ENCODE measurements around the gene ANKRD13A. TPM values are rescaled to one million over a fixed set of nuclear protein-coding genes. Genes with fewer than 3 reads are reported as not detected.

The ANKRD13A gene
- total RNA-seq, 4 donors from 2014 or later: 96.1 to 189 (median 115) TPM

DNA sequence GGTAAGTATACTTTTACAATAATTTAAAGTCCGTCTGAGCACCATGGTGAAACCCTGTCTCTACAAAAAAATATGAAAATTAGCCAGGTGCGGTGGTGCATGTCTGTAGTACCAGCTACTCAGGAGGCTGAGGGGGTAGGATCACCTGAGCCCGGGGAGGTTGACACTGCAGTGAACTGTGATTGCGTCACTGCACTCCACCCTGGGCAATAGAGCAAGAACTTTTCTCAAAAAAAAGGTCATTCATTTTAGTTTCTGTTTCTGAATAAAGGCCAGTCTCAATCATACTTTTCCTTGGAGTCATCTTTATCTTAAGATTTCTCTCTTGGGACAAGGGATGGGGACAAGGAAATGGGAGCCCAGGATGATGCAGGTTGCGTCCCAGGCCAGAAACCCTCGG lies 12.9 kb downstream of the ANKRD13A start:
- Histone ChIP-seq H3K36me3 (peaks cover 0 to 37% (median 11%) of the 10 kb centered on the region in 4 donors), H3K27ac (peak overlapping the region in 2 of 4 donors; percentile 22 to 59), H3K27me3 (no peaks in the 10 kb centered on the region), H3K4me3 (no peak overlapping the region), H3K9me3 (no peaks in the 10 kb centered on the region), H3K4me1 (peaks cover 0 to 16% (median 0%) of the 10 kb centered on the region in 4 donors)
- TF ChIP-seq, protein P1, sequence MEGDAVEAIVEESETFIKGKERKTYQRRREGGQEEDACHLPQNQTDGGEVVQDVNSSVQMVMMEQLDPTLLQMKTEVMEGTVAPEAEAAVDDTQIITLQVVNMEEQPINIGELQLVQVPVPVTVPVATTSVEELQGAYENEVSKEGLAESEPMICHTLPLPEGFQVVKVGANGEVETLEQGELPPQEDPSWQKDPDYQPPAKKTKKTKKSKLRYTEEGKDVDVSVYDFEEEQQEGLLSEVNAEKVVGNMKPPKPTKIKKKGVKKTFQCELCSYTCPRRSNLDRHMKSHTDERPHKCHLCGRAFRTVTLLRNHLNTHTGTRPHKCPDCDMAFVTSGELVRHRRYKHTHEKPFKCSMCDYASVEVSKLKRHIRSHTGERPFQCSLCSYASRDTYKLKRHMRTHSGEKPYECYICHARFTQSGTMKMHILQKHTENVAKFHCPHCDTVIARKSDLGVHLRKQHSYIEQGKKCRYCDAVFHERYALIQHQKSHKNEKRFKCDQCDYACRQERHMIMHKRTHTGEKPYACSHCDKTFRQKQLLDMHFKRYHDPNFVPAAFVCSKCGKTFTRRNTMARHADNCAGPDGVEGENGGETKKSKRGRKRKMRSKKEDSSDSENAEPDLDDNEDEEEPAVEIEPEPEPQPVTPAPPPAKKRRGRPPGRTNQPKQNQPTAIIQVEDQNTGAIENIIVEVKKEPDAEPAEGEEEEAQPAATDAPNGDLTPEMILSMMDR (IDR thresholded peaks at IDR 0.05): no peak
- TF ChIP-seq POLR2AphosphoS5 (IDR thresholded peaks at IDR 0.05) (no peak), POLR2A (IDR thresholded peaks at IDR 0.05) (no peak), EP300 (IDR thresholded peaks at IDR 0.05; ENCODE audit: low read depth) (no peak)
- in situ Hi-C loops (cut with MboI; ENCODE audit: low pct_ligation_motif_present in 1 of 4, low pct_unique_long_range_greater_than_20kb in 1 of 4, low sequenced_read_pairs in 3 of 4) (no loop called here), intact Hi-C loops (cut with DNase I; ENCODE audit: low total_unique reads) (no loop called here)
- 72 to 88% methylated on average over 1 to 6 of the region's 6 CpGs for WGBS, 2 donors (ENCODE audit: low coverage in 1 of 2)
- DNase-seq: peak; percentile 65

DNA sequence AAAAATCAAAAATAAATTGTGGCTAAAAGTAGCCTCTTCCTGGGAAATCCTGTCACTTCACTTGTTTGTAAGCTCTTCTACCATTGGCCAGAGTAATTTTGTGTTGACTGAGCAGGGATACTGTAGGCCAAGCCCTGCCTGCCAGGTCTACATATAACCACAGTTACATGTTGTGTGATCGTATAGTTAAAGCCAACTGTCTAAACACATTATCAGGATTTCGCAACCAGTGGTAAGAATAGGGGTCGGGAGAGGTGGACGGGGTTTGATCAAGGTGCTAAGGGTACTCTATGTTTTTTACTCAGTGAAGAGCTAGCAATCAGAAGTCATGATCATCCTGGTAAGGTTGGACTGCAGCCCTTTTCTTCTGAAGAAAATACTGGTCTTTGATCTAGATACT lies 13.4 kb downstream of the ANKRD13A start:
- intact Hi-C loops (cut with DNase I; ENCODE audit: low total_unique reads): no loop called here
- in situ Hi-C loops (cut with MboI; ENCODE audit: low pct_ligation_motif_present in 1 of 4, low pct_unique_long_range_greater_than_20kb in 1 of 4, low sequenced_read_pairs in 3 of 4): no loop called here
- Histone ChIP-seq H3K9me3 (no peaks in the 10 kb centered on the region), H3K4me3 (no peak overlapping the region), H3K27me3 (no peaks in the 10 kb centered on the region), H3K27ac (peak overlapping the region in 2 of 4 donors; percentile 18 to 59), H3K36me3 (peaks cover 0 to 42% (median 11%) of the 10 kb centered on the region in 4 donors), H3K4me1 (peaks cover 0 to 16% (median 0%) of the 10 kb centered on the region in 4 donors)
- DNase-seq: no peak
- TF ChIP-seq POLR2AphosphoS5 (IDR thresholded peaks at IDR 0.05) (no peak), POLR2A (IDR thresholded peaks at IDR 0.05) (no peak), EP300 (IDR thresholded peaks at IDR 0.05; ENCODE audit: low read depth) (no peak)
- TF ChIP-seq, protein P1 (IDR thresholded peaks at IDR 0.05): no peak
- 75 to 93% methylated on average over 4 of the region's 4 CpGs for WGBS, 2 donors (ENCODE audit: low coverage in 1 of 2)

DNA sequence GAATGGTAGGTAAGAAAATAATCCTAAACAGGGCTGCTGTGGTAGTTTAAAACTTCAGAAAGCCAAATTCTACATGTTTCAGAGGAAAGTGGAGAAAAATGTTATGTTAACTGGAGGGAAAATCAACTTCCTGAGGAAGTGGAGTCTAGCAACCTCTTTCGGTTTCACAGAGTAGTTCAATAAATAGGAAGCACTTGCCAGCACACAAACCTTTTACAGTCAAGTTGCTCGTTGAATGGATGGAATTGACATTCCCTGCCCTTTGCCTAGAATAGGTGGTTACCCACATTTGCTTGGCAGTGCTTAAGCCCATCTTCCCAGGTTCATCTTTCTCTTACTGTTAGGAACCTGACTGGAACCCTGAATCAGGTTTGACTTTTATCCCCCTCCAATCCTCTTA lies 15.9 kb downstream of the ANKRD13A start:
- Histone ChIP-seq H3K4me1 (peaks cover 0 to 16% (median 0%) of the 10 kb centered on the region in 4 donors), H3K9me3 (no peaks in the 10 kb centered on the region), H3K36me3 (peaks cover 0 to 67% (median 21%) of the 10 kb centered on the region in 4 donors), H3K27ac (no peak overlapping the region), H3K27me3 (no peaks in the 10 kb centered on the region), H3K4me3 (no peak overlapping the region)
- no peak for TF ChIP-seq EP300 (IDR thresholded peaks at IDR 0.05; ENCODE audit: low read depth)
- TF ChIP-seq, protein P1 (IDR thresholded peaks at IDR 0.05): no peak
- no peak for TF ChIP-seq POLR2AphosphoS5 (IDR thresholded peaks at IDR 0.05)
- DNase-seq: no peak
- 37 to 46% methylated on average over 2 of the region's 2 CpGs for WGBS, 2 donors (ENCODE audit: low coverage in 1 of 2)
- in situ Hi-C loops (cut with MboI; ENCODE audit: low pct_ligation_motif_present in 1 of 4, low pct_unique_long_range_greater_than_20kb in 1 of 4, low sequenced_read_pairs in 3 of 4): no loop called here
- intact Hi-C loops (cut with DNase I; ENCODE audit: low total_unique reads): loop anchor here (5.0 kb wide), 1 partner anchor 1162 kb away; no protein-coding TSS in a partner anchor

DNA sequence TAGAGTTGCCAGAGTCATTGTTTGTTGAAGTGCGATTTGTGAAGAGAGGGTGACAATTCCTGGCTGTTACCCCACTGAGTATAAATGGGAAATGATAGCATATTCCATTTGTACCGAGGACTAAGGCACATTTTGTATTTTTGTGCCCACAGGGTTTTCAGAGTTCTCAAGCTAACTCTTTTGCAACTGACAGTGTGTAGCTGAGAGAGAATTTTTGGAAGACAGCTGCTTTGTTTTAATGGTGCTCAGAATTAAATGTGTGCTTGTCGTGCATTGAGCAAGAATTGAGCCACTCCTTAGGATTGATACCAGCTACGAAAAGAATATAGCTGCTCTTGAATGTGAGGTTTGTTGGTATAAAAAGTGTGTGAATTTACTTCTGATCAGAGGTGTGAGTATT lies 21.7 kb downstream of the ANKRD13A start:
- WGBS, 2 donors (ENCODE audit: low coverage in 1 of 2): 87 to 100% methylated on average over 1 to 4 of the region's 4 CpGs
- no peaks in the 10 kb centered on the region for H3K27me3 ChIP-seq
- no peak overlapping the region for H3K27ac ChIP-seq
- TF ChIP-seq EP300 (IDR thresholded peaks at IDR 0.05; ENCODE audit: low read depth): no peak
- no peak for TF ChIP-seq POLR2AphosphoS5 (IDR thresholded peaks at IDR 0.05)
- no peak for TF ChIP-seq POLR2A (IDR thresholded peaks at IDR 0.05)
- TF ChIP-seq, protein P1 (IDR thresholded peaks at IDR 0.05): no peak
- no peaks in the 10 kb centered on the region for H3K9me3 ChIP-seq
- intact Hi-C loops (cut with DNase I; ENCODE audit: low total_unique reads) (no loop called here), in situ Hi-C loops (cut with MboI; ENCODE audit: low pct_ligation_motif_present in 1 of 4, low pct_unique_long_range_greater_than_20kb in 1 of 4, low sequenced_read_pairs in 3 of 4) (no loop called here)
- peaks cover 0 to 10% (median 2%) of the 10 kb centered on the region in 4 donors for H3K4me1 ChIP-seq
- H3K36me3 ChIP-seq: peaks cover 0 to 62% (median 22%) of the 10 kb centered on the region in 4 donors
- DNase-seq: no peak
- H3K4me3 ChIP-seq: no peak overlapping the region

Measured in transverse colon (tissue), 4 donors.